H9 (cell line): ENCODE data around the gene DNAJB11. TPM values are rescaled to one million over a fixed set of nuclear protein-coding genes. Genes with fewer than 3 reads are reported as not detected.

Experiments used
- DNase-seq: peaks from one replicate; pipeline ENCODE4 v3.0.0-alpha.2; 2017
- H2AFZ ChIP-seq: one replicate; pipeline ENCODE4 v1.6.1; 2013; ENCODE audit warnings: mild to moderate bottlenecking, low read length, control low read depth, moderate library complexity
- H2AK5ac ChIP-seq: 2 replicates; pipeline ENCODE4 v1.6.1; 2013; ENCODE audit warnings: low read length, control low read depth, mixed read lengths; ENCODE audit not compliant: insufficient read length
- H2BK120ac ChIP-seq: one replicate; pipeline ENCODE4 v1.6.1; 2013; ENCODE audit warnings: low read depth, mild to moderate bottlenecking, low read length, control low read depth, inconsistent platforms; ENCODE audit not compliant: poor library complexity, severe bottlenecking
- H2BK12ac ChIP-seq: 2 replicates; pipeline ENCODE4 v1.6.1; 2013; ENCODE audit warnings: low read length, control low read depth, mixed read lengths, low read depth; ENCODE audit not compliant: insufficient read length
- H2BK15ac ChIP-seq: 2 replicates; pipeline ENCODE4 v1.6.1; 2013; ENCODE audit warnings: low read depth, low read length, control low read depth
- H2BK20ac ChIP-seq: one replicate; pipeline ENCODE4 v1.6.1; 2013; ENCODE audit warnings: low read depth, mild to moderate bottlenecking, low read length, control low read depth, inconsistent platforms; ENCODE audit not compliant: poor library complexity, severe bottlenecking
- H2BK5ac ChIP-seq: 2 replicates; pipeline ENCODE4 v1.6.1; 2013; ENCODE audit warnings: low read length, control low read depth, mixed read lengths; ENCODE audit not compliant: insufficient read length
- H3K14ac ChIP-seq: 2 replicates; pipeline ENCODE4 v1.6.1; 2013; ENCODE audit warnings: low read length, control low read depth; ENCODE audit not compliant: insufficient read depth
- H3K18ac ChIP-seq: 2 replicates; pipeline ENCODE4 v1.6.1; 2013; ENCODE audit warnings: low read depth, mild to moderate bottlenecking, mixed read lengths, low read length, control low read depth; ENCODE audit not compliant: insufficient read length
- H3K23ac ChIP-seq: 2 replicates; pipeline ENCODE4 v1.6.1; 2013; ENCODE audit warnings: low read length, control low read depth, mixed read lengths, low read depth; ENCODE audit not compliant: insufficient read length
- H3K23me2 ChIP-seq: 2 replicates; pipeline ENCODE4 v1.6.1; 2013; ENCODE audit warnings: low read depth, mild to moderate bottlenecking, mixed read lengths, low read length, control low read depth; ENCODE audit not compliant: insufficient read length, poor library complexity, severe bottlenecking
- H3K27ac ChIP-seq: 2 replicates; pipeline ENCODE4 v1.5.1; 2013; ENCODE audit warnings: low read length, control low read depth, mixed read lengths, low read depth; ENCODE audit not compliant: insufficient read length
- H3K27me3 ChIP-seq: 2 replicates; pipeline ENCODE4 v1.6.1; 2013; ENCODE audit warnings: low read length, control low read depth, inconsistent platforms; ENCODE audit not compliant: insufficient read depth
- H3K4ac ChIP-seq: 2 replicates; pipeline ENCODE4 v1.6.1; 2013; ENCODE audit warnings: low read depth, mild to moderate bottlenecking, control low read depth, inconsistent platforms, low read length, moderate library complexity
- H3K4me1 ChIP-seq: 2 replicates; pipeline ENCODE4 v1.6.1; 2013; ENCODE audit warnings: low read length, control low read depth, inconsistent platforms; ENCODE audit not compliant: insufficient read depth
- H3K4me2 ChIP-seq: 2 replicates; pipeline ENCODE4 v1.6.1; 2013; ENCODE audit warnings: low read length, control low read depth, mixed read lengths; ENCODE audit not compliant: insufficient read length, insufficient read depth
- H3K56ac ChIP-seq: 2 replicates; pipeline ENCODE4 v1.6.1; 2013; ENCODE audit warnings: low read depth, mild to moderate bottlenecking, mixed read lengths, low read length, control low read depth; ENCODE audit not compliant: insufficient read length
- H3K79me1 ChIP-seq: 2 replicates; pipeline ENCODE4 v1.6.1; 2013; ENCODE audit warnings: low read depth, mild to moderate bottlenecking, moderate library complexity, low read length, control low read depth, inconsistent platforms; ENCODE audit not compliant: insufficient read depth, poor library complexity, severe bottlenecking
- H3K79me2 ChIP-seq: 2 replicates; pipeline ENCODE4 v1.6.1; 2013; ENCODE audit warnings: low read length, control low read depth, inconsistent platforms; ENCODE audit not compliant: insufficient read depth
- H3K9ac ChIP-seq: 2 replicates; pipeline ENCODE4 v1.6.1; 2013; ENCODE audit warnings: low read length, control low read depth, mixed read lengths; ENCODE audit not compliant: insufficient read length; ENCODE audit errors: extremely low read depth
- H3K9me3 ChIP-seq: one replicate; pipeline ENCODE4 v1.6.1; 2013; ENCODE audit warnings: low read depth, low read length, inconsistent platforms; ENCODE audit not compliant: control insufficient read depth
- H3T11ph ChIP-seq: one replicate; pipeline ENCODE4 v1.6.1; 2013; ENCODE audit warnings: mild to moderate bottlenecking, low read length, control low read depth, inconsistent platforms
- H4K20me1 ChIP-seq: one replicate; pipeline ENCODE4 v1.6.1; 2013; ENCODE audit not compliant: control insufficient read depth, insufficient read length, insufficient read depth
- H4K5ac ChIP-seq: 2 replicates; pipeline ENCODE4 v1.6.1; 2013; ENCODE audit warnings: low read depth, mild to moderate bottlenecking, mixed read lengths, low read length, control low read depth; ENCODE audit not compliant: insufficient read length
- H4K8ac ChIP-seq: replicated peaks from 2 replicates; pipeline ENCODE4 v1.6.1; 2013; ENCODE audit warnings: low read length, control low read depth, mixed read lengths, low read depth; ENCODE audit not compliant: insufficient read length
- H4K91ac ChIP-seq: 2 replicates; pipeline ENCODE4 v1.6.1; 2013; ENCODE audit warnings: low read depth, mild to moderate bottlenecking, moderate library complexity, mixed read lengths, low read length, control low read depth; ENCODE audit not compliant: insufficient read length
- H3K27ac Mint-ChIP-seq, 3 experiments: 2 replicates in 2 of 3; 3 replicates in 1 of 3; pipeline ENCODE4 v1.8.0; 2020 to 2021; ENCODE audit warnings: mixed read lengths in 3 of 3, mild to moderate bottlenecking in 1 of 3, moderate library complexity in 1 of 3
- H3K27me3 Mint-ChIP-seq: 2 replicates; pipeline ENCODE4 v1.8.0; 2021; ENCODE audit warnings: low read depth, mild to moderate bottlenecking, moderate library complexity, mixed read lengths
- H3K36me3 Mint-ChIP-seq, 3 experiments: 2 replicates in 2 of 3; 3 replicates in 1 of 3; pipeline ENCODE4 v1.8.0; 2020 to 2021; ENCODE audit warnings: low read depth in 3 of 3, mixed read lengths in 3 of 3; ENCODE audit not compliant: insufficient read depth in 1 of 3
- H3K4me1 Mint-ChIP-seq, 2 experiments: 2 replicates each; pipeline ENCODE4 v1.8.0; 2020; ENCODE audit warnings: mixed read lengths in 2 of 2
- H3K4me3 Mint-ChIP-seq, 2 experiments: 2 replicates in 1 of 2; 3 replicates in 1 of 2; pipeline ENCODE4 v1.8.0; 2020 to 2021; ENCODE audit warnings: mild to moderate bottlenecking in 2 of 2, mixed read lengths in 2 of 2, moderate library complexity in 1 of 2
- H3K9me3 Mint-ChIP-seq, 2 experiments: 2 replicates in 1 of 2; 3 replicates in 1 of 2; pipeline ENCODE4 v1.8.0; 2020; ENCODE audit warnings: mild to moderate bottlenecking in 2 of 2, mixed read lengths in 2 of 2, moderate library complexity in 1 of 2
- CTCF ChIP-seq: fragments of 200-600 bp; sonication (generic); conservative IDR thresholded peaks from 3 replicates; pipeline ENCODE4 v1.8.0; 2021; ENCODE audit warnings: antibody characterized with exemption, mild to moderate bottlenecking
- WGBS: extraction: QIAGEN DNeasy Blood & Tissue Kit; methylation state at CpG from one replicate; pipeline ENCODE4 v1.1.7; 2013; ENCODE audit warnings: missing lambda C conversion rate, low lambda C conversion rate, mixed read lengths; ENCODE audit not compliant: insufficient read length; ENCODE audit errors: extremely low coverage; 5-methylcytosine and 5-hydroxymethylcytosine counted together
- total RNA-seq: library from RNA; stranded (reverse); gene quantifications from 2 replicates; pipeline ENCODE4 v1.2.1, GENCODE V29; 2021

The DNAJB11 gene
- total RNA-seq, 1 experiment from 2014 or later = 61.2 TPM

DNA sequence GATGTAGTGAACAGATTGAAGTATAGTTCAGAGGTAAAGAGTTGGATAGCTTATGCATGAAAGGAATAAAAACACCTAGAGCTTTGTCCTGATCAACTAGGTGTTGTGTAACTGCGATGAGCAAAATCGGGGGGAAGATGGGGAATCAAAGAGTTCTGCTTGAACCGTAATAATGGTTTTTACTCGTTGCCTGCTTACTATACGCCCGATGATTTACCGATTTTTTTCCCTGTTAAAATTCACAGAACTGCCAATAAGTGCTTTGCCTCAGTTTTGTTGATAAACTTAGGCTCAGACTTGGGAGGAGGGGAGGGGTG, 783 bp upstream of the DNAJB11 start:
- H4K5ac ChIP-seq = no peak overlapping the region
- WGBS = no CpG with 5 or more reads among the region's 7 CpGs
- no peak overlapping the region for H3K56ac ChIP-seq
- peak overlapping the region; percentile 99 for H3K4me2 ChIP-seq
- peaks cover 10% of the 10 kb centered on the region for H3K23me2 ChIP-seq
- no peak overlapping the region for H2BK5ac ChIP-seq
- no peak overlapping the region for H2BK120ac ChIP-seq
- no peak overlapping the region for H4K8ac ChIP-seq
- H3K14ac ChIP-seq = peak overlapping the region; percentile 89; the same call in 1 of the 2 replicates
- no peaks in the 10 kb centered on the region for H3K9me3 Mint-ChIP-seq
- H4K20me1 ChIP-seq = peaks cover 3% of the 10 kb centered on the region
- peaks cover 22 to 28% of the 10 kb centered on the region in 2 experiments for H3K4me1 Mint-ChIP-seq
- H3K9ac ChIP-seq = peak overlapping the region; percentile 94
- no peak overlapping the region for H3T11ph ChIP-seq
- no peaks in the 10 kb centered on the region for H3K27me3 Mint-ChIP-seq
- no peaks in the 10 kb centered on the region for H3K9me3 ChIP-seq
- no peak overlapping the region for H3K23ac ChIP-seq
- H3K36me3 Mint-ChIP-seq = peaks cover 7 to 23% (median 20%) of the 10 kb centered on the region in 3 experiments; a peak in 6 of 7 replicates
- peaks cover 5% of the 10 kb centered on the region; the same call in 1 of the 2 replicates for H3K79me2 ChIP-seq
- peak overlapping the region; percentile 64 for H3K27ac ChIP-seq
- no peak overlapping the region for H2AFZ ChIP-seq
- H3K18ac ChIP-seq = peak overlapping the region; percentile 86
- H3K4ac ChIP-seq = no peak overlapping the region
- no peak overlapping the region for H2BK15ac ChIP-seq
- H3K27ac Mint-ChIP-seq = peak overlapping the region; percentile 5 to 98 (median 91); a peak in 6 of 7 replicates
- TF ChIP-seq CTCF = no peak
- H3K27me3 ChIP-seq = no peaks in the 10 kb centered on the region
- H2AK5ac ChIP-seq = no peak overlapping the region
- peak overlapping the region; percentile 89 to 92 for H3K4me3 Mint-ChIP-seq
- no peak for DNase-seq
- no peaks in the 10 kb centered on the region for H3K4me1 ChIP-seq
- no peaks in the 10 kb centered on the region for H3K79me1 ChIP-seq
- H2BK20ac ChIP-seq = no peak overlapping the region
- no peak overlapping the region for H2BK12ac ChIP-seq
- no peak overlapping the region for H4K91ac ChIP-seq
